Hepatocyte (in vitro differentiated cells): ENCODE measurements around the gene KATNB1. TPM values are rescaled to one million over a fixed set of nuclear protein-coding genes. Genes with fewer than 3 reads are reported as not detected.

Experiments
- DNase-seq: peaks from one replicate; pipeline ENCODE4 v3.0.0-alpha.2; 2016; ENCODE audit warnings: low spot score
- H2AFZ ChIP-seq: fragments of 200-600 bp; sonication (generic); 2 replicates; pipeline ENCODE4 v1.6.0; 2016; ENCODE audit warnings: antibody characterized with exemption, mild to moderate bottlenecking
- H3K27ac ChIP-seq: fragments of 200-600 bp; sonication (generic); 2 replicates; pipeline ENCODE4 v1.5.1; 2016; ENCODE audit warnings: mild to moderate bottlenecking
- H3K27me3 ChIP-seq: fragments of 200-600 bp; sonication (generic); 2 replicates; pipeline ENCODE4 v1.6.1; 2016
- H3K36me3 ChIP-seq: fragments of 200-600 bp; sonication (generic); replicated peaks from 2 replicates; pipeline ENCODE4 v1.5.1; 2016; ENCODE audit warnings: low read depth; ENCODE audit not compliant: insufficient read depth
- H3K4me1 ChIP-seq: fragments of 200-600 bp; sonication (generic); 2 replicates; pipeline ENCODE4 v1.5.1; 2016; ENCODE audit warnings: mild to moderate bottlenecking, moderate library complexity; ENCODE audit not compliant: insufficient read depth
- H3K4me2 ChIP-seq: fragments of 200-600 bp; sonication (generic); 2 replicates; pipeline ENCODE4 v1.6.0; 2016
- H3K4me3 ChIP-seq: fragments of 200-600 bp; sonication (generic); 2 replicates; pipeline ENCODE4 v1.5.1; 2016; ENCODE audit warnings: mild to moderate bottlenecking
- H3K79me2 ChIP-seq: fragments of 200-600 bp; sonication (generic); 2 replicates; pipeline ENCODE4 v1.6.0; 2017; ENCODE audit warnings: mild to moderate bottlenecking
- H3K9me2 ChIP-seq: fragments of 200-600 bp; sonication (generic); replicated peaks from 2 replicates; pipeline ENCODE4 v1.6.0; 2017; ENCODE audit warnings: mild to moderate bottlenecking; ENCODE audit not compliant: insufficient read depth
- H3K9me3 ChIP-seq: fragments of 200-600 bp; sonication (generic); 2 replicates; pipeline ENCODE4 v1.5.1; 2016; ENCODE audit warnings: low read depth, mild to moderate bottlenecking
- H4K20me1 ChIP-seq: fragments of 200-600 bp; sonication (generic); 2 replicates; pipeline ENCODE4 v1.6.0; 2016; ENCODE audit warnings: mild to moderate bottlenecking; ENCODE audit not compliant: insufficient read depth, poor library complexity, severe bottlenecking
- EZH2 ChIP-seq: fragments of 200-600 bp; sonication (generic); IDR thresholded peaks from 2 replicates; pipeline ENCODE4 v1.6.1; 2016; ENCODE audit warnings: antibody characterized with exemption, mild to moderate bottlenecking, borderline replicate concordance
- EZH2phosphoT487 ChIP-seq: fragments of 200-600 bp; sonication (generic); IDR thresholded peaks from one replicate; pipeline ENCODE4 v1.6.1; 2018; ENCODE audit warnings: antibody characterized with exemption, mild to moderate bottlenecking, low read depth, moderate library complexity; ENCODE audit not compliant: unreplicated experiment, severe bottlenecking
- WGBS: methylation state at CpG from one replicate; pipeline ENCODE4 v1.1.6; 2016; ENCODE audit warnings: low lambda C conversion rate; ENCODE audit errors: missing lambda C conversion rate; 5-methylcytosine and 5-hydroxymethylcytosine counted together
- polyA plus RNA-seq: library from polyadenylated mRNA; unstranded; fragments of >200 nt; fragmentation: Nextera tagmentation; extraction: Ambion mirVana; gene quantifications from 2 replicates; pipeline ENCODE4 v1.2.1, GENCODE V29; 2016
- total RNA-seq: library from RNA; depleted of rRNA; stranded (reverse); fragments of >200 nt; gene quantifications from 2 replicates; pipeline ENCODE4 v1.2.3, GENCODE V29; 2014
- TF ChIP-seq, protein P1 (sequence below): fragments of 200-600 bp; sonication (generic); IDR thresholded peaks from 2 replicates; pipeline ENCODE4 v1.5.1; 2016; ENCODE audit warnings: antibody characterized with exemption, mild to moderate bottlenecking; ENCODE audit not compliant: poor library complexity

KATNB1 gene, protein sequence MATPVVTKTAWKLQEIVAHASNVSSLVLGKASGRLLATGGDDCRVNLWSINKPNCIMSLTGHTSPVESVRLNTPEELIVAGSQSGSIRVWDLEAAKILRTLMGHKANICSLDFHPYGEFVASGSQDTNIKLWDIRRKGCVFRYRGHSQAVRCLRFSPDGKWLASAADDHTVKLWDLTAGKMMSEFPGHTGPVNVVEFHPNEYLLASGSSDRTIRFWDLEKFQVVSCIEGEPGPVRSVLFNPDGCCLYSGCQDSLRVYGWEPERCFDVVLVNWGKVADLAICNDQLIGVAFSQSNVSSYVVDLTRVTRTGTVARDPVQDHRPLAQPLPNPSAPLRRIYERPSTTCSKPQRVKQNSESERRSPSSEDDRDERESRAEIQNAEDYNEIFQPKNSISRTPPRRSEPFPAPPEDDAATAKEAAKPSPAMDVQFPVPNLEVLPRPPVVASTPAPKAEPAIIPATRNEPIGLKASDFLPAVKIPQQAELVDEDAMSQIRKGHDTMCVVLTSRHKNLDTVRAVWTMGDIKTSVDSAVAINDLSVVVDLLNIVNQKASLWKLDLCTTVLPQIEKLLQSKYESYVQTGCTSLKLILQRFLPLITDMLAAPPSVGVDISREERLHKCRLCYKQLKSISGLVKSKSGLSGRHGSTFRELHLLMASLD
- total RNA-seq (8.9 and 12.3 TPM in 2 replicates), polyA plus RNA-seq (15.3 and 19.0 TPM in 2 replicates)

DNA sequence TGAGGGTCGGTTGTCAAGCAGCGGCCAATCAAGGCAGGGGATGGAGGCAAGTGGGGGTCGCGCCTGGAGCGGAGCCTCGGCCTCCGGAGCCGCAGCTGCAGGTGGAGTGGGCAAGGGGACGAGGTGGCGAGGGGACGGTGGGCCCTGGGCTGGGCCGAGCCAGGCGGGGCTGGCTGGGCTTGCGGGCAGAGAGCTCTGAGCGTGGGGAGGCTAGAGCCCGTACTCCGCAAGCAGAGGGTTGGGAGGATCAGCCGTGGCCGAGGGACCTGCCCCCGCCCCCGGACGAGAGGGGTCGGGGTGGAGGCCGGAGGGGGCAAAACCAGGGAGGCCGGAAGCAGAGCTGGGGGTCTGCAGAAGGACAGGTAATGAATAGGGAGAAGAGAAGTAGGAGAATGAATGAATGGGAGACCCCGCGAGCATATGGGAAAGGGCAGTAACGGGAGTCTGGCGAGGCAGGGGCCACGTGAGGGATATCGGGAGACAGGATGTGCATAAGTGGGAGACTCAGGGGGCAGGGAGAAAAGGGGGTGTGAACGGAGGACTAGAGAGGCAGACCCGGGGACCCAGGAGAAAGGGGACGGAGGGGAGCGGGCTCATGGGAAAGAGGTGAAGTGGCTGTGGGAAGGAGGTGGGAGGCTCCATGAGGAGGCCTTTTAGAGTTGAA is at the start of gene KATNB1:
KATNB1 (plus strand) TSS at position 16 of the 664 bp plus-strand sequence. CDS start 1,474 bp downstream, outside the sequence.
- Histone ChIP-seq H3K79me2 (no peaks in the 10 kb centered on the region), H3K9me2 (no peaks in the 10 kb centered on the region), H2AFZ (peak within 1 kb of the TSS; percentile 51), H3K36me3 (no peaks in the 10 kb centered on the region), H3K4me2 (peak within 1 kb of the TSS; percentile 84), H4K20me1 (no peaks in the 10 kb centered on the region), H3K9me3 (no peaks in the 10 kb centered on the region), H3K4me3 (peak within 1 kb of the TSS; percentile 16), H3K27me3 (no peaks in the 10 kb centered on the region), H3K27ac (peak within 1 kb of the TSS; percentile 86), H3K4me1 (peaks cover 19% of the 10 kb centered on the region)
- under 1% methylated on average over 22 of the region's 35 CpGs for WGBS
- TF ChIP-seq EZH2 (no peak), EZH2phosphoT487 (no peak)
- TF ChIP-seq, protein P1, sequence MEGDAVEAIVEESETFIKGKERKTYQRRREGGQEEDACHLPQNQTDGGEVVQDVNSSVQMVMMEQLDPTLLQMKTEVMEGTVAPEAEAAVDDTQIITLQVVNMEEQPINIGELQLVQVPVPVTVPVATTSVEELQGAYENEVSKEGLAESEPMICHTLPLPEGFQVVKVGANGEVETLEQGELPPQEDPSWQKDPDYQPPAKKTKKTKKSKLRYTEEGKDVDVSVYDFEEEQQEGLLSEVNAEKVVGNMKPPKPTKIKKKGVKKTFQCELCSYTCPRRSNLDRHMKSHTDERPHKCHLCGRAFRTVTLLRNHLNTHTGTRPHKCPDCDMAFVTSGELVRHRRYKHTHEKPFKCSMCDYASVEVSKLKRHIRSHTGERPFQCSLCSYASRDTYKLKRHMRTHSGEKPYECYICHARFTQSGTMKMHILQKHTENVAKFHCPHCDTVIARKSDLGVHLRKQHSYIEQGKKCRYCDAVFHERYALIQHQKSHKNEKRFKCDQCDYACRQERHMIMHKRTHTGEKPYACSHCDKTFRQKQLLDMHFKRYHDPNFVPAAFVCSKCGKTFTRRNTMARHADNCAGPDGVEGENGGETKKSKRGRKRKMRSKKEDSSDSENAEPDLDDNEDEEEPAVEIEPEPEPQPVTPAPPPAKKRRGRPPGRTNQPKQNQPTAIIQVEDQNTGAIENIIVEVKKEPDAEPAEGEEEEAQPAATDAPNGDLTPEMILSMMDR, result no peak
- DNase-seq, result no peak

DNA sequence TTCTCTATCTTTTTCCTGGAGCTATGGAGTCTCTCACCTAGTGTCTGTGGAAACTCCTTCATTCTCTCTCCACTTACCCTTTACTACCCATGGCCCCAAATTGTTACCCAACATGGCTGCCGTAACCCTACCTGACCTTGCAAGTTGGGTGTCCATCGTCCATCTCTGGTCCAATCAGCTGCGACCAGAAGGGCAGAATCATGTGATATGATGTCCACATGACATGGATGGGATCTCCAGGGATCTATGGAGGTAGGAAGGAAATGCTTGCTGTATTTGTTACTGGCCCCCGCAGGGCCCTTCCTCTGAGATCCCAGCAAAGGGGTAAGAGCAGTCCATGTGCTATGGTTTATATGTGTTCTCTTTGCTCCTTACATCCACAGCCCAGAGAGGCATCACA is 49.0 kb upstream of the KATNB1 start:
- Histone ChIP-seq H3K79me2 (no peaks in the 10 kb centered on the region), H3K4me1 (peaks cover 9% of the 10 kb centered on the region), H3K36me3 (no peaks in the 10 kb centered on the region), H3K4me2 (no peak overlapping the region), H3K27me3 (no peaks in the 10 kb centered on the region), H2AFZ (no peak overlapping the region), H3K9me2 (no peaks in the 10 kb centered on the region), H4K20me1 (no peaks in the 10 kb centered on the region), H3K9me3 (no peaks in the 10 kb centered on the region), H3K27ac (no peak overlapping the region), H3K4me3 (no peak overlapping the region)
- TF ChIP-seq EZH2phosphoT487 (no peak), EZH2 (no peak)
- no peak for DNase-seq
- whole genome bisulfite sequencing, result 64% methylated on average over 4 of the region's 4 CpGs

DNA sequence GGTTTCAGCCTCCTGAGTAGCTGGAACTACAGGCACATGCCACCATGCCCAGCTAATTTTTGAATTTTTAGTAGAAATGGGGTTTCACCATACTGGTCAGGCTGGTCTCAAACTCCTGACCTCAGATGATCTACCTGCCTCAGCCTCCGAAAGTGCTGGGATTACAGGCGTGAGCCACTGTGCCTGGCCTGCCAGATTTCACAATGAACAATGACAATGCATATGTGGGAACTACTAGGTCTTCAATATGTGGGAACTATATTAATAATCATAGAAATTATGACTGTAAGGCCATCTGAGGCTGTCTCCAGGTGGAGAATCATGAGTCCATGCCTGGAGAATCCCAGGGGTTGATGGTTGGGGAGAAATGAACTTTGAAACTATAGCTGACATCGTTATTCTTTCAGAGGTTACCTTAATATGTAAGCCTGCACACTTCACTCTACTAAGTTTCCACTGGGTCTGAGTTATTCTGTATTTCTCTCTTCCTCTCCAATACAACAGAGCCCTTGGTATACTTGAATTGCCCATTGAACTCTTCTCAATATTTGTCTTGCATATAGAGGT is 48.1 kb upstream of the KATNB1 start:
- Histone ChIP-seq H3K4me3 (no peak overlapping the region), H3K27ac (no peak overlapping the region), H2AFZ (no peak overlapping the region), H3K27me3 (no peaks in the 10 kb centered on the region), H3K4me1 (peaks cover 9% of the 10 kb centered on the region), H3K9me3 (no peaks in the 10 kb centered on the region), H3K36me3 (no peaks in the 10 kb centered on the region), H3K79me2 (no peaks in the 10 kb centered on the region), H3K9me2 (no peaks in the 10 kb centered on the region), H3K4me2 (no peak overlapping the region), H4K20me1 (no peaks in the 10 kb centered on the region)
- TF ChIP-seq, protein P1, result no peak
- TF ChIP-seq EZH2phosphoT487 (no peak), EZH2 (no peak)
- no peak for DNase-seq
- 85% methylated on average over 3 of the region's 3 CpGs for WGBS
